GM19467 (cell line): ENCODE measurements around the gene PTOV1.

ENCODE experiments used
- ATAC-seq: cut with Tn5 transposase; IDR thresholded peaks from one replicate; pipeline ENCODE4 v1.9.1; 2021; ENCODE audit warnings: mild to moderate bottlenecking, moderate library complexity; ENCODE audit not compliant: unreplicated experiment

Gene PTOV1

GRCh38 chr19:49858088-49858985 lies 7.4 kb downstream of the PTOV1 start:
- no peak for ATAC-seq

GRCh38 chr19:49859682-49860335 lies 8.8 kb downstream of the PTOV1 start:
- no peak for ATAC-seq

DNA sequence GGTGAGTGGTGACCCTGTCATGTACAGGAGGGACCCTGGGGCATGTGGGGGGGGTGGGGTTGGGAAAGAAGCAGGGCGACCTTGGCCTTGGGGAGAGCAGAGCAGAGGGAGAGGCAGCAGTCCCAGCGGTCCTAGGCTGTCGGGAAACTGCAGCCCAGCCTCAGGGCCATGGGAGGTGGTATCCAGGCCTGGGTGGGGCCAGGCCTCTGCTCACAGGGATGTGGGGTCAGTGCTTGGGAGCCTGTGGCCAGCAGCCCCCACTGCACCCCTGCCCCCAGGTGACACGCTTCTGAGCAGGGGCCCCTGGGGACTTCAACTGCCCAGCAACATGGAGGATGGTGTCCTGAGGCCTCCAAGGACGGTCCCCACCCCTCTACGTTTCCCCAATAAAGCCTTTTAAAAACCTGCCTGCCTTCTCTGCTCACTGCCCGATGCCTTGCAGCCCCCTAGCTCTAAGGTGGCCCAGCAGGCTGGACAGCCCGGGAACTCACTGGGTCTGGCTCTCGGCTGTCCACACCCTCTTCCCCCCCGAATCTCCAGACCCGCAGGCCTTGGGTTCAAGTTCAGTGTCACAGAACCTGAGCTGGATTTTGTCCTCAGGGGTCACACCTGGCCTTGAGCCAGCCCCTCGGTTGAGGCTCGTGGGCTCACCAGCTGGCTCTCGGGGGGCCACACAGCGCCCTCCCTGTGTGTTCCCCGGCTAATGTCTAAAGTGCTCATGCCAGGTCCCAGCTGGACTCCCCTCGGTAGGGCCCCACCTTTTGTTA lies 9.6 kb downstream of the PTOV1 start:
- ATAC-seq: no peak

- ATAC-seq: no peak
Measured at GRCh38 chr19:49861107-49861506, 10.1 kb downstream of the PTOV1 start.

GRCh38 chr19:49861541-49862378 lies 10.8 kb downstream of the PTOV1 start:
- no peak for ATAC-seq

GRCh38 chr19:49862391-49863253 lies 11.7 kb downstream of the PTOV1 start:
- ATAC-seq: no peak

GRCh38 chr19:49863254-49863934 lies 12.4 kb downstream of the PTOV1 start:
- ATAC-seq: no peak

DNA sequence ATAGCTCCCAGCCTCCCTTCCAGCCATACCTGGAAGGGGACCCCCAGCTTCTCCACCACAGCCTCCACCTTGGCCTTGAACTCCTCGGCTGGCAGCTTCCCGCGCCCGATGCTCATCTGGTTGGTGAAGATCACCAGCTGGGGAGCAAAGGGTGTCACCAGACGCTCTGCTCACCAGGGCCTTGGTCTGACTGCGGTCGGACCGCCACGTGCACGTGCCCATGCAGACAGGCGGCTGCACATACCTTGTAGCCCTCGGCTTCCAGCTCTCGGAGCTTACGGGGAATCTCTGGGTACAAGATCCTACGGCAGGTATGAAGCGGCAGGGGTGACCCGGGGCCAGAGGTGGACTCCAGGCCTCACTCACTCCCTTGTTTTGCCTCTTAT lies 13.0 kb downstream of the PTOV1 start:
- no peak for ATAC-seq

- no peak for ATAC-seq
Measured at GRCh38 chr19:49864890-49865289, 13.9 kb downstream of the PTOV1 start.

- peak; percentile 34 for ATAC-seq
Measured at GRCh38 chr19:49866933-49867782, 16.2 kb downstream of the PTOV1 start, which contains the start of gene PNKP. Gene PNKP, minus strand, starts transcription at chr19:49867576. Its CDS starts 372 bp downstream, at chr19:49867204.

GRCh38 chr19:49869009-49869483 lies 18.1 kb downstream of the PTOV1 start:
- ATAC-seq: no peak

DNA sequence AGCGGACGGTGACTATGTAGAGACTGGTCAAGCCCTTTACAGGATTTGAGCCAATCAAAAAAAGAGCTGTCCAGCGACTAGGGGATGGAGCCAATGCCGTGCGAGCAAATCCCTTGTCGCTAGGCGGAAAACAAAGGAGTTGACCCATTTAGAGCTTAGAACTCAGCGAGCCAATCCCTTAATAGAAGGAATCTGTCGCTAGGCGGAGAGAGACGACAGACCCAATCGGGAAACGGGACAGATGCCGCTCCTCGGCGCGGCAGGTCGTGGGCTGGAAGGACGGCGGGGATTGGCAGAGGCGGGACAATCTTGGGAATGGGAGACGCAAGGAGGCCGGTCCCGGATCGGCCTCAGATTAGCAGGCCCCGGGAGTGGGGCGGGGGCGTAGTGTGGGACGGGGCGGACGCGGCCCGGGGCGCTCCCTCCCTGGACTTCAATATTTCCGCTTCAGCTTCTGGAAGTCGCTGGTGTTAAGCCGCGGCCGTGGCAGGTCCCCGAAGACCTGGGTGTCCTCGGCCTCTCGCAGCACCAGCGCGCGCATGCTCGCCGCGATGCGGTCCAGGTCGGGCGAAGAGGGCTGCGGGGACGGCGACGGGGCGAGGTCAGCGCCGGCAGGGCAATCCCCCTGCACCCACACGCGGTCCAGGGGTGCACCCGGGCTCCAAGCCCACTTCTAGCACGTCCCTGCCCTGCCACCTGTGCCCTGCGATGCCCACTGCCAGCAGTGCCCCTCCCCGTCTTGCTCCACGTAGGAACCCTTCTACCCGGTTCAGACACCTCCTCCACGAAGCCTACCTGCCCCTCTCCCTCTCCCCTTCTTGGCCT lies 18.7 kb downstream of the PTOV1 start:
- peak; percentile 62 for ATAC-seq

- no peak for ATAC-seq
Measured at GRCh38 chr19:49870309-49870901, 19.4 kb downstream of the PTOV1 start.

GRCh38 chr19:49871349-49871985 lies 20.5 kb downstream of the PTOV1 start:
- no peak for ATAC-seq

DNA sequence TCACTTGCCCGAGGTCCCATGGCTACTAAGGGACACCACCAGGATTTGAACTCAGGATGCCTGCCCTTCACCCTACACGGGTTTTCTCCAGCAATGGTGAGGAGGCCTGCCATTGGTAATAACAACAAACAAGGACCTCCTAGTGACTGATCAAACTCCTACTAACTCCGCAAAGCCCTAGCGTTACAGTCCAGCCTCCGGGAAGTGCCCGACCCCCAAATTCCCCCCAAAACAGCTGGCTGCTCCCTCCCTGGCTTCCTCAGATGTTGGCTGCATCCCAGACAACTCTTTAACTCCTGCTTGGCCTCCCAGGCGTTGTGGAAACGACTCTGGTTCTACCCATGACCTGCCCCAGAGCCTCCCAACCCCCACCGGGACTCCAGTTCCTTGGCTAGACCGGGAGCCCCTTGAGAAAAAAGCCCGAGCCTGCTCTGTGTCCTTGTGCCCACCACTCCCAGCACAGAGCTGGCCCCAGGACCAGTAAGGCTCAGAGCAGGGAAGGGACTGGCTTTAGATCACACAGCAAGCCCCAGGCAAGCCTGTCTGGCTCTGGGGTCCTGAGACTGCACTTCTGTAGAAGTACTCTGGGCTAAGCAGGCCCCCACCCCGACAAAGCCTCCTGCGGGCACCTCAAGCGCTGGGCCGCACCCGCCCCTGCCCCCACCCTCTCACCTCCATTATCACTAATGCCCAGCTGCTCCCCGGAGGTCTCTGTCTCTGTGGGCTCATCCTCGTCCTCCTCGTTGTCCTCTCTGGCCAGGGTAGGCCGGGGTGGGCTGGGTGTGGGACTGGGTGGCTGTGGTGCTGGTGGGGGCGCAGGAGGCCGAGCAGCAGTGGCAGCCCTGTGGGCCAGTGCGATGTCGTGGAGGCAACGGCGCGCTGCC lies 21.5 kb downstream of the PTOV1 start:
- no peak for ATAC-seq
